HEK293 (cell line): ENCODE data around the gene MLIP.

Experiments
- CTCF ChIA-PET: fragments of 350-600 bp; formaldehyde crosslinking; extraction: SDS; loops from one replicate; lab custom pipeline; 2021; ENCODE audit warnings: antibody characterized with exemption; lab: Yijun Ruan, JAX
- POLR2A ChIA-PET: fragments of 300-600 bp; formaldehyde crosslinking; extraction: SDS; loops from one replicate; lab custom pipeline; 2020; ENCODE audit warnings: antibody characterized with exemption, inconsistent platforms; lab: Yijun Ruan, JAX
- H3K27ac ChIP-seq: fragments of 200-500 bp; sonication (Bioruptor generic); 2 replicates; pipeline ENCODE4 v1.5.1; 2014; ENCODE audit warnings: low read depth, low read length, control low read depth, inconsistent platforms; ENCODE audit errors: extremely low read depth
- H3K36me3 ChIP-seq, 2 experiments: fragments of 200-500 bp in 1 of 2; sonication (Bioruptor generic) in 1 of 2; 1 replicate in 1 of 2; 2 replicates in 1 of 2; pipeline ENCODE4 v1.5.1; 2014 to 2017; ENCODE audit warnings: inconsistent platforms in 2 of 2, low read length in 2 of 2; ENCODE audit not compliant: control insufficient read depth in 2 of 2, insufficient read depth in 1 of 2
- H3K4me1 ChIP-seq: fragments of 200-500 bp; sonication (Bioruptor generic); 2 replicates; pipeline ENCODE4 v1.5.1; 2014; ENCODE audit warnings: mild to moderate bottlenecking, low read length, inconsistent platforms; ENCODE audit not compliant: control insufficient read depth, insufficient read depth
- H3K4me3 ChIP-seq: 2 replicates; pipeline ENCODE4 v1.5.1; 2011; ENCODE audit warnings: low read depth, mild to moderate bottlenecking, control low read depth, low read length, moderate library complexity
- H3K9me3 ChIP-seq: fragments of 200-500 bp; sonication (Bioruptor generic); 2 replicates; pipeline ENCODE4 v1.5.1; 2014; ENCODE audit warnings: low read depth, low read length, inconsistent platforms; ENCODE audit not compliant: control insufficient read depth, insufficient read depth
- BCL11A ChIP-seq: fragments of 450-650 bp; formaldehyde crosslinking; IDR thresholded peaks from 2 replicates; pipeline ENCODE4 v1.5.1; 2016; ENCODE audit warnings: low read depth, missing biosample characterization, missing genetic modification characterization
- BCL11B ChIP-seq: fragments of 450-650 bp; formaldehyde crosslinking; IDR thresholded peaks from 2 replicates; pipeline ENCODE4 v1.5.1; 2016; ENCODE audit warnings: low read depth, missing biosample characterization, missing genetic modification characterization
- GLIS1 ChIP-seq: fragments of 450-650 bp; formaldehyde crosslinking; IDR thresholded peaks from 2 replicates; pipeline ENCODE4 v1.5.1; 2016; ENCODE audit warnings: missing biosample characterization, missing genetic modification characterization
- IKZF3 ChIP-seq: fragments of 450-650 bp; IDR thresholded peaks from 2 replicates; pipeline ENCODE4 v1.5.0; 2018; ENCODE audit warnings: missing biosample characterization, mild to moderate bottlenecking, missing genetic modification characterization, moderate library complexity
- KLF7 ChIP-seq: fragments of 450-650 bp; formaldehyde crosslinking; IDR thresholded peaks from 2 replicates; pipeline ENCODE4 v1.5.1; 2016; ENCODE audit warnings: missing biosample characterization, missing genetic modification characterization, borderline replicate concordance
- MEIS1 ChIP-seq: sonication (generic); formaldehyde crosslinking; IDR thresholded peaks from 2 replicates; pipeline ENCODE4 v1.8.1; 2022; ENCODE audit warnings: missing genetic modification reagents, mild to moderate bottlenecking, borderline replicate concordance
- MYNN ChIP-seq: fragments of 450-650 bp; formaldehyde crosslinking; IDR thresholded peaks from 2 replicates; pipeline ENCODE4 v1.5.1; 2016; ENCODE audit warnings: missing biosample characterization, missing genetic modification characterization, borderline replicate concordance
- ZBTB20 ChIP-seq: fragments of 450-650 bp; formaldehyde crosslinking; IDR thresholded peaks from 2 replicates; pipeline ENCODE4 v1.5.1; 2016; ENCODE audit warnings: missing biosample characterization, missing genetic modification characterization
- ZBTB21 ChIP-seq: fragments of 450-650 bp; formaldehyde crosslinking; IDR thresholded peaks from 2 replicates; pipeline ENCODE4 v1.5.1; 2017; ENCODE audit warnings: missing biosample characterization, missing genetic modification characterization
- ZBTB48 ChIP-seq: fragments of 450-650 bp; formaldehyde crosslinking; IDR thresholded peaks from 2 replicates; pipeline ENCODE4 v1.5.1; 2016; ENCODE audit warnings: missing biosample characterization, missing genetic modification characterization
- ZFP41 ChIP-seq: fragments of 450-650 bp; formaldehyde crosslinking; IDR thresholded peaks from 2 replicates; pipeline ENCODE4 v1.5.1; 2016; ENCODE audit warnings: missing biosample characterization, missing genetic modification characterization, borderline replicate concordance
- ZNF175 ChIP-seq: fragments of 450-650 bp; formaldehyde crosslinking; IDR thresholded peaks from 2 replicates; pipeline ENCODE4 v1.5.1; 2016; ENCODE audit warnings: missing biosample characterization, missing genetic modification characterization
- ZNF623 ChIP-seq: fragments of 450-650 bp; formaldehyde crosslinking; IDR thresholded peaks from 2 replicates; pipeline ENCODE4 v1.5.1; 2016; ENCODE audit warnings: missing biosample characterization, missing genetic modification characterization
- ZNF777 ChIP-seq: fragments of 450-650 bp; formaldehyde crosslinking; IDR thresholded peaks from 2 replicates; pipeline ENCODE4 v1.5.1; 2017; ENCODE audit warnings: missing biosample characterization, missing genetic modification characterization, borderline replicate concordance
- TF ChIP-seq, protein P1 (sequence below): fragments of 450-650 bp; formaldehyde crosslinking; IDR thresholded peaks from 2 replicates; pipeline ENCODE4 v1.5.0; 2017; ENCODE audit warnings: missing biosample characterization, missing genetic modification characterization, borderline replicate concordance
- TF ChIP-seq, protein P2 (sequence below): fragments of 450-650 bp; formaldehyde crosslinking; IDR thresholded peaks from 2 replicates; pipeline ENCODE4 v1.5.1; 2016; ENCODE audit warnings: missing biosample characterization, missing genetic modification characterization, borderline replicate concordance
- TF ChIP-seq, protein P3 (sequence below): fragments of 450-650 bp; formaldehyde crosslinking; IDR thresholded peaks from 2 replicates; pipeline ENCODE4 v1.5.1; 2017; ENCODE audit warnings: missing biosample characterization, missing genetic modification characterization
- TF ChIP-seq, protein P4 (sequence below): sonication (generic); formaldehyde crosslinking; IDR thresholded peaks from 2 replicates; pipeline ENCODE4 v1.8.1; 2022; ENCODE audit warnings: mild to moderate bottlenecking, moderate library complexity, missing genetic modification reagents
- TF ChIP-seq, protein P5 (sequence below): fragments of 450-650 bp; formaldehyde crosslinking; IDR thresholded peaks from 2 replicates; pipeline ENCODE4 v1.5.1; 2017; ENCODE audit warnings: missing biosample characterization, mild to moderate bottlenecking, missing genetic modification characterization, moderate library complexity
- TF ChIP-seq, protein P6 (sequence below): fragments of 450-650 bp; formaldehyde crosslinking; IDR thresholded peaks from 2 replicates; pipeline ENCODE4 v1.5.1; 2016; ENCODE audit warnings: missing biosample characterization, missing genetic modification characterization

MLIP gene

DNA sequence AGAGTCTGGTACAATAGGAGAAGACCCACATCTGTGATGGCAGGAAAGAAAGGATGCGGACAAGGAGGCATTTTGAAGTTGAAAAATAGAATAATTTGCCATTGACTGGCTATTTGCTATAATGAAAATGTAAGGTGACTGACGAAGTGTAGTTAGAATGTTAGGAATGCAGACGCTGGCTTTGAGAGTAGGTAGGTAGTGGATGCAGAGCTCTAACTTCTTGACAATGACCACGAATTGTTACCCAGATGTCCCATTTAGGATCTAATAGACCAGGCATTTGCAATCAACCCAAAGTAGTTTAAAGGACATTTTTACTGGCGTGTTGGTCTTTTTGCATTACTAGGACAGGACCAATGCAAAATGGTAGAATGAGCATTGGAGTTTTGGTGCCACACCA, 14.2 kb downstream of the MLIP start:
- H3K4me3 ChIP-seq: no peak overlapping the region
- no peaks in the 10 kb centered on the region for H3K36me3 ChIP-seq
- H3K4me1 ChIP-seq: no peaks in the 10 kb centered on the region
- ChIA-PET POLR2A (no interaction called here), CTCF (interaction anchor here (0.5 to 1.1 kb wide), 3 partner anchors 17 to 139 kb away, joined by 3 to 5 read pairs (median 3); no protein-coding TSS in a partner anchor)
- H3K9me3 ChIP-seq: no peaks in the 10 kb centered on the region
- TF ChIP-seq, protein P1, sequence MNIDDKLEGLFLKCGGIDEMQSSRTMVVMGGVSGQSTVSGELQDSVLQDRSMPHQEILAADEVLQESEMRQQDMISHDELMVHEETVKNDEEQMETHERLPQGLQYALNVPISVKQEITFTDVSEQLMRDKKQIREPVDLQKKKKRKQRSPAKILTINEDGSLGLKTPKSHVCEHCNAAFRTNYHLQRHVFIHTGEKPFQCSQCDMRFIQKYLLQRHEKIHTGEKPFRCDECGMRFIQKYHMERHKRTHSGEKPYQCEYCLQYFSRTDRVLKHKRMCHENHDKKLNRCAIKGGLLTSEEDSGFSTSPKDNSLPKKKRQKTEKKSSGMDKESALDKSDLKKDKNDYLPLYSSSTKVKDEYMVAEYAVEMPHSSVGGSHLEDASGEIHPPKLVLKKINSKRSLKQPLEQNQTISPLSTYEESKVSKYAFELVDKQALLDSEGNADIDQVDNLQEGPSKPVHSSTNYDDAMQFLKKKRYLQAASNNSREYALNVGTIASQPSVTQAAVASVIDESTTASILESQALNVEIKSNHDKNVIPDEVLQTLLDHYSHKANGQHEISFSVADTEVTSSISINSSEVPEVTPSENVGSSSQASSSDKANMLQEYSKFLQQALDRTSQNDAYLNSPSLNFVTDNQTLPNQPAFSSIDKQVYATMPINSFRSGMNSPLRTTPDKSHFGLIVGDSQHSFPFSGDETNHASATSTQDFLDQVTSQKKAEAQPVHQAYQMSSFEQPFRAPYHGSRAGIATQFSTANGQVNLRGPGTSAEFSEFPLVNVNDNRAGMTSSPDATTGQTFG (tag by site-specific recombination): no peak
- TF ChIP-seq, protein P2, sequence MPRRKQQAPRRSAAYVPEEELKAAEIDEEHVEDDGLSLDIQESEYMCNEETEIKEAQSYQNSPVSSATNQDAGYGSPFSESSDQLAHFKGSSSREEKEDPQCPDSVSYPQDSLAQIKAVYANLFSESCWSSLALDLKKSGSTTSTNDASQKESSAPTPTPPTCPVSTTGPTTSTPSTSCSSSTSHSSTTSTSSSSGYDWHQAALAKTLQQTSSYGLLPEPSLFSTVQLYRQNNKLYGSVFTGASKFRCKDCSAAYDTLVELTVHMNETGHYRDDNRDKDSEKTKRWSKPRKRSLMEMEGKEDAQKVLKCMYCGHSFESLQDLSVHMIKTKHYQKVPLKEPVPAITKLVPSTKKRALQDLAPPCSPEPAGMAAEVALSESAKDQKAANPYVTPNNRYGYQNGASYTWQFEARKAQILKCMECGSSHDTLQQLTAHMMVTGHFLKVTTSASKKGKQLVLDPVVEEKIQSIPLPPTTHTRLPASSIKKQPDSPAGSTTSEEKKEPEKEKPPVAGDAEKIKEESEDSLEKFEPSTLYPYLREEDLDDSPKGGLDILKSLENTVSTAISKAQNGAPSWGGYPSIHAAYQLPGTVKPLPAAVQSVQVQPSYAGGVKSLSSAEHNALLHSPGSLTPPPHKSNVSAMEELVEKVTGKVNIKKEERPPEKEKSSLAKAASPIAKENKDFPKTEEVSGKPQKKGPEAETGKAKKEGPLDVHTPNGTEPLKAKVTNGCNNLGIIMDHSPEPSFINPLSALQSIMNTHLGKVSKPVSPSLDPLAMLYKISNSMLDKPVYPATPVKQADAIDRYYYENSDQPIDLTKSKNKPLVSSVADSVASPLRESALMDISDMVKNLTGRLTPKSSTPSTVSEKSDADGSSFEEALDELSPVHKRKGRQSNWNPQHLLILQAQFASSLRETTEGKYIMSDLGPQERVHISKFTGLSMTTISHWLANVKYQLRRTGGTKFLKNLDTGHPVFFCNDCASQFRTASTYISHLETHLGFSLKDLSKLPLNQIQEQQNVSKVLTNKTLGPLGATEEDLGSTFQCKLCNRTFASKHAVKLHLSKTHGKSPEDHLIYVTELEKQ: no peak
- no peak for TF ChIP-seq ZBTB20 (tag by site-specific recombination)
- TF ChIP-seq, protein P3, sequence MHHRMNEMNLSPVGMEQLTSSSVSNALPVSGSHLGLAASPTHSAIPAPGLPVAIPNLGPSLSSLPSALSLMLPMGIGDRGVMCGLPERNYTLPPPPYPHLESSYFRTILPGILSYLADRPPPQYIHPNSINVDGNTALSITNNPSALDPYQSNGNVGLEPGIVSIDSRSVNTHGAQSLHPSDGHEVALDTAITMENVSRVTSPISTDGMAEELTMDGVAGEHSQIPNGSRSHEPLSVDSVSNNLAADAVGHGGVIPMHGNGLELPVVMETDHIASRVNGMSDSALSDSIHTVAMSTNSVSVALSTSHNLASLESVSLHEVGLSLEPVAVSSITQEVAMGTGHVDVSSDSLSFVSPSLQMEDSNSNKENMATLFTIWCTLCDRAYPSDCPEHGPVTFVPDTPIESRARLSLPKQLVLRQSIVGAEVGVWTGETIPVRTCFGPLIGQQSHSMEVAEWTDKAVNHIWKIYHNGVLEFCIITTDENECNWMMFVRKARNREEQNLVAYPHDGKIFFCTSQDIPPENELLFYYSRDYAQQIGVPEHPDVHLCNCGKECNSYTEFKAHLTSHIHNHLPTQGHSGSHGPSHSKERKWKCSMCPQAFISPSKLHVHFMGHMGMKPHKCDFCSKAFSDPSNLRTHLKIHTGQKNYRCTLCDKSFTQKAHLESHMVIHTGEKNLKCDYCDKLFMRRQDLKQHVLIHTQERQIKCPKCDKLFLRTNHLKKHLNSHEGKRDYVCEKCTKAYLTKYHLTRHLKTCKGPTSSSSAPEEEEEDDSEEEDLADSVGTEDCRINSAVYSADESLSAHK (tag by site-specific recombination): no peak
- TF ChIP-seq MYNN: no peak
- no peak overlapping the region for H3K27ac ChIP-seq

DNA sequence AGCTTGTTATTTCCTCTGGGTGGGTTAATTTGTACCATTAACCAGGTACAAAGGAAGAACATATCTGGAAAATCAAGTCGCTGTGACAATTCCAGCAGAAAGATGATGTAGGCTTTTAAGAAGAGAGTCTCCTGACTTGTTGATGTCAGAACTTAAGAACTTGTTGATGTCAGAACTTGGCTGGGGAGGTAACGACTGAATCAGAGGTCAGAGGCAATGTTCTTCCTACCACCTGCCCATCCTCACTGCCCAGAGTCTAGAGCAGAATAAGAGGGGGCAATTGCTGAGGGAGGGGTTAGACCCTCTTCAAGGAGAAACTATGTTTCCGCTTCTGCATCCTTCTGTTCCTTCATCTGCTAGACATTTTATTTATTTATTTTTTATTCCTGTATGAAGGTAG, 18.9 kb downstream of the MLIP start:
- ChIA-PET CTCF (interaction anchor here (0.6 kb wide), 1 partner anchor 267 kb away, joined by 3 read pairs; no protein-coding TSS in a partner anchor), POLR2A (no interaction called here)
- H3K27ac ChIP-seq: no peak overlapping the region

DNA sequence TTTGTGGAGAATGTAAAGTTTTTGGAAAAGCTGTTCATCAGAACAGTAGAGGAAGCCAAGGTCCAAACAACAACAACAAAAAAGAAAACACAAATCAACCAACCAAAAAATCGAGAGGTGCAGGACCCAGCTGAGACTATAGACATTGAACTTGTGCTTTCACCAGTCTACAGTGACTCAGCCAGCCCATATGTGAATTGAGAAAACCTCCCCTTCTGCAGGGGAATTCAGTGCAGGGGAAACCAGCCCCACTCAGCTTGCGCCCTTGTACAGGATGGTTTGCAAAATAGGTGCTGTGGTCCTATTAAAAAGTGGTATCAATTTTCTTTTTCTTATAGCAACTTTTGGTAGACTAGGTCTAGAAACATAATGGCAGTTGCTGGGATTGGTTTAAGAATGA, 21.3 kb downstream of the MLIP start:
- no peak overlapping the region for H3K4me3 ChIP-seq
- H3K27ac ChIP-seq: no peak overlapping the region
- CTCF ChIA-PET: interaction anchor here (0.7 kb wide), 1 partner anchor 30 kb away, joined by 3 read pairs; no protein-coding TSS in a partner anchor
- H3K9me3 ChIP-seq: no peaks in the 10 kb centered on the region
- no peaks in the 10 kb centered on the region for H3K36me3 ChIP-seq
- POLR2A ChIA-PET: no interaction called here
- H3K4me1 ChIP-seq: peaks cover 10% of the 10 kb centered on the region; the same call in 1 of the 2 replicates
- TF ChIP-seq IKZF3 (tag by site-specific recombination) (no peak), ZNF175 (tag by site-specific recombination) (no peak), GLIS1 (tag by site-specific recombination) (no peak), ZFP41 (no peak), KLF7 (tag by site-specific recombination) (no peak), BCL11B (tag by site-specific recombination) (no peak), MEIS1 (CRISPR knock-in tag) (no peak), BCL11A (tag by site-specific recombination) (no peak)
- TF ChIP-seq, protein P4, sequence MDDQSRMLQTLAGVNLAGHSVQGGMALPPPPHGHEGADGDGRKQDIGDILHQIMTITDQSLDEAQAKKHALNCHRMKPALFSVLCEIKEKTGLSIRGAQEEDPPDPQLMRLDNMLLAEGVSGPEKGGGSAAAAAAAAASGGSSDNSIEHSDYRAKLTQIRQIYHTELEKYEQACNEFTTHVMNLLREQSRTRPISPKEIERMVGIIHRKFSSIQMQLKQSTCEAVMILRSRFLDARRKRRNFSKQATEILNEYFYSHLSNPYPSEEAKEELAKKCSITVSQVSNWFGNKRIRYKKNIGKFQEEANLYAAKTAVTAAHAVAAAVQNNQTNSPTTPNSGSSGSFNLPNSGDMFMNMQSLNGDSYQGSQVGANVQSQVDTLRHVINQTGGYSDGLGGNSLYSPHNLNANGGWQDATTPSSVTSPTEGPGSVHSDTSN (CRISPR knock-in tag): no peak
- TF ChIP-seq, protein P5, sequence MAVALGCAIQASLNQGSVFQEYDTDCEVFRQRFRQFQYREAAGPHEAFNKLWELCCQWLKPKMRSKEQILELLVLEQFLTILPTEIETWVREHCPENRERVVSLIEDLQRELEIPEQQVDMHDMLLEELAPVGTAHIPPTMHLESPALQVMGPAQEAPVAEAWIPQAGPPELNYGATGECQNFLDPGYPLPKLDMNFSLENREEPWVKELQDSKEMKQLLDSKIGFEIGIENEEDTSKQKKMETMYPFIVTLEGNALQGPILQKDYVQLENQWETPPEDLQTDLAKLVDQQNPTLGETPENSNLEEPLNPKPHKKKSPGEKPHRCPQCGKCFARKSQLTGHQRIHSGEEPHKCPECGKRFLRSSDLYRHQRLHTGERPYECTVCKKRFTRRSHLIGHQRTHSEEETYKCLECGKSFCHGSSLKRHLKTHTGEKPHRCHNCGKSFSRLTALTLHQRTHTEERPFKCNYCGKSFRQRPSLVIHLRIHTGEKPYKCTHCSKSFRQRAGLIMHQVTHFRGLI (tag by site-specific recombination): no peak

More for the DNA sequence above, 18.9 kb downstream of the MLIP start:
- no peak overlapping the region for H3K4me3 ChIP-seq
- TF ChIP-seq ZBTB48: no peak
- TF ChIP-seq ZNF777 (tag by site-specific recombination): no peak
- TF ChIP-seq ZFP41: no peak
- TF ChIP-seq, protein P6, sequence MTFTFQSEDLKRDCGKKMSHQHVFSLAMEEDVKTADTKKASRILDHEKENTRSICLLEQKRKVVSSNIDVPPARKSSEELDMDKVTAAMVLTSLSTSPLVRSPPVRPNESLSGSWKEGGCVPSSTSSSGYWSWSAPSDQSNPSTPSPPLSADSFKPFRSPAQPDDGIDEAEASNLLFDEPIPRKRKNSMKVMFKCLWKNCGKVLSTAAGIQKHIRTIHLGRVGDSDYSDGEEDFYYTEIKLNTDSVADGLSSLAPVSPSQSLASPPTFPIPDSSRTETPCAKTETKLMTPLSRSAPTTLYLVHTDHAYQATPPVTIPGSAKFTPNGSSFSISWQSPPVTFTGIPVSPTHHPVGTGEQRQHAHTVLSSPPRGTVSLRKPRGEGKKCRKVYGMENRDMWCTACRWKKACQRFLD (tag by site-specific recombination): no peak
- no peak for TF ChIP-seq ZBTB21 (tag by site-specific recombination)
- no peak for TF ChIP-seq ZNF623 (tag by site-specific recombination)
- H3K4me1 ChIP-seq: no peaks in the 10 kb centered on the region
- no peaks in the 10 kb centered on the region for H3K36me3 ChIP-seq
- H3K9me3 ChIP-seq: no peaks in the 10 kb centered on the region
